Measurements from ENCODE around the gene IFIT1B.
"Not testable (repeated sequence)": the region's sequence is repeated elsewhere in the genome, so short reads cannot be mapped to it uniquely, and the experiment has no call there.

IFIT1B gene

DNA sequence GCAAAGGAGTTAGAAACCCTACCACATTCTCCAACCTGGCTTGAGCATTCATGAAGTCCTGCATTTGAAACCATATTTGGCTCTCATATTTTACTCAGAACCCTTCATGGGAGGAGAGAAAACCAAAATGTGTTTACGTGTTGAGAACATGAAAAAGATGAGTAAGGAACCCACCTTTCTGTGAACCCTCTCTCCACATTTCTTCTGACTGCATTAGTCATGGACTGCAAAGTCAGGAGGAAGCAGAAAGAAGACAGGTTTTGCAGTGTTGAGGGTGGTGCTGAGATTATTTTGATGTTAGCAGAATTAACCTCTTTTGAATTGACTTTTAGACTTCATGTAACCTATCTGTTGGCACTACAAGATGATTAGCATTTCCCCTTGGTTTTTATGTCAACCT, 4.9 kb downstream of the IFIT1B start:
- TF ChIP-seq POLR2A (IDR thresholded peaks at IDR 0.05; ENCODE audit: low read depth, low read length) = no peak
- DNase-seq (ENCODE audit: insufficient read length, low spot score) = no peak
- no peak for FAIRE-seq

DNA sequence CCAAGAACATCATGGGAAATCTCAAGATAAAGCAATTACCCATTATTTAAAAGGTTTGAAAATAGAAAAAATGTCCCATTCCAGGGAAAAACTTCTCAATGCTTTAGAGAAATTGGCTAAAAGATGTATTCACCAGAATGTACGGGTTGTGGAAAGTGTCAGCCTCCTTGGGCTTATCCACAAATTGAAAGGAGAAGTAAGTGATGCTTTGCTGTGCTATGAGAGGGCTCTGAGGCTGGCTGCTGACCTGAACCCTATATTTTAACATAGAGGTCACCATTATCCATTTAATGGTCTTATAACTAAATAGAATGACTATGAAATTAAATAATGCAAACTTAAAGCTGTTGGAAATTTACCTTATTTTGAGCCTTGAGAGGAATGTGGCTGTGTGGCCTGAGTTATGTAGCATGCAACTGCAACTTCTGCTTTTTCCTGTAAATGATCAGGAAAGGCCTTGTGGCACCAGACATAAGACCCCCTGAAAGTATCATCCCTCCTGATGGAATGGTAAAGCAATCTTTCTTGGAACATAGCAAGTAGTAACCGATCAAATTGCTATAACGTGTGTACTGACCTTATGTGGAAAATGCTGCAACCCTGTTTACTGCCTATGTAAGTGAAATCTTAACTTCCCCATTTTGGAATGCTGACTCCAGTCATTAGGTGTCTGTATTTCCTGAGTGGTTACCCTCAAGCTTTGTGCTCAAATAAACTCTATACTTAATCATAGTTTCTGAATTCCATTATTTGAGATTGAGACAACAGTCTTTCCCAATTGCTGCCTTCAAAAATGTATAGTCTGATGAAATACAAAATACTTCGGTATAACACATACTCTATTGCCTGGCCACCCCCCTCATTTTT, 6.9 kb downstream of the IFIT1B start:
- no peak for TF ChIP-seq POLR2A (IDR thresholded peaks at IDR 0.05; ENCODE audit: low read depth, low read length)
- DNase-seq (ENCODE audit: insufficient read length, low spot score) (no peak), FAIRE-seq (no peak)

DNA sequence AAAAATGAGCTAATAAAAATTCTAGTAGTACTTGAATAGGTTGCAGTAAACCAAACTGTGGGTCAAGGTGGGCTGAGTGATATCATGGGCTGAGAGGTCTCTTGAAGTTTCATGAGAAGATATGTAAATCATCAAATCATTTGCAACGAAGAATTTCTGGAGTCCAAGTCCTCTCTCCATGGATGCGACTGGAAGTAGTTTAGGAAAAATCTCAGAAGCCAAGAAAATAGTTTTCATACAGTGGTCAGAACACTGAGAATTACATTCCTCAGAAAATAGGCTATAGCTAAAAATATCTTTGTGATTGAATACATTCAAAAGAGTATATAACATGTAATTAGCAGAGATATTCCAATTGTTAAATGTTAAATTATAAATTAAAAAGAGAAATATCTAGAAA, 10.9 kb downstream of the IFIT1B start:
- no peak for TF ChIP-seq POLR2A (IDR thresholded peaks at IDR 0.05; ENCODE audit: low read depth, low read length)
- DNase-seq (ENCODE audit: insufficient read length, low spot score) = no peak
- no peak for FAIRE-seq

DNA sequence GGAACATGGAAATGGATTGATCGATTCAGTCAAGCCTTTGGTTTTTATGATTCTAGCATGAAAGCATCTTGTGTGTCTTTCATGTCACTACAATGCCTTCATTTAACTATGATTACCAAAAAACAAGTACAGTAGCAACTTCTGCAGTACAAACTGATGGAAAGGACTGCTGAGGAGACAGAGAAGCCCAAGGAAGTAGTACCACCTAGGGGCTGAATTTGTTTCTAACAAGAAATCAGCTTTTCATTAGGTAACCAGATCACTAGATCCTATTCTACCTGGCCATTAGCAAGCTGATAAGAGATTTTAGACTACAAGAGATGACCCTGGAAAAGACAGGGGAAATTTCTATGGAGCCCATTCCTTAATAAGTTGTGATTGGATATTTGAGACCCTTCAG, 11.4 kb downstream of the IFIT1B start:
- DNase-seq (ENCODE audit: insufficient read length, low spot score) (no peak), FAIRE-seq (peak; percentile 95)
- no peak for TF ChIP-seq POLR2A (IDR thresholded peaks at IDR 0.05; ENCODE audit: low read depth, low read length)

DNA sequence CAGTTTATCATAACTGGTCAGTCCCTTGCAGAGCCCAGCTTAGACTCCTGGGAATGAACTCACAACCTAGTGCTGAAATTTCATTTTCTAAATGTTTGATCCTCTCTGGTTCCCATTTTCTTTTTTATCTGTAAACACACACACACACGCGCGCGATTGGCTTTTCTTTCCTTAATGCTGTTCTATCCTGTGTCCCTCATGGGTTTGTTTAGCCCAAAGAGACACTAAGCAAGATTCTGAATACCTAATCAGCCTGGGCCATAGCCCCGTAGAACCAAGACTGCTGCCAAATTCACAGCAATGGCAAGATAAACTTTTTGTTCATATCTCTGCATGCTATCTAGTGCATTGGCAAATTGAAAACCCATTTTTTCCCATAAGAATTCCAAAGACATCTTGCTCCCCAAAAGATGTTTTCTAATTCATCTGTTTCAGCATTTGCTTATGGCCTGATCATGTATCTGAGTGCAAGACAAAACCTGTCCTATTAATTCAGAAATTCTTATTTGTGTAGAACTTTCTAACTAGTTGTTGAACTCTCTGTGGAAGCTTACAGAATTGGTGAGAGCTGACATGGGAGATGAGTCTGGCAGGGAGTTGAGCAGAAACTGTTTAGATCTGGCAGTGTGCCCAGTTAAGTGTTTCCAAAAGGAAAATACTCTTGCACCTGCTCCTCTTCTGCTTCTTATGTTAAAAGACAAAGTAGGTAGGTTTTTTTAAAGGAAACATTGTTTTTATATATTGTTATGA, 12.8 kb downstream of the IFIT1B start:
- FAIRE-seq (peak; percentile 58), DNase-seq (ENCODE audit: insufficient read length, low spot score) (no peak)
- TF ChIP-seq POLR2A (IDR thresholded peaks at IDR 0.05; ENCODE audit: low read depth, low read length) = no peak

DNA sequence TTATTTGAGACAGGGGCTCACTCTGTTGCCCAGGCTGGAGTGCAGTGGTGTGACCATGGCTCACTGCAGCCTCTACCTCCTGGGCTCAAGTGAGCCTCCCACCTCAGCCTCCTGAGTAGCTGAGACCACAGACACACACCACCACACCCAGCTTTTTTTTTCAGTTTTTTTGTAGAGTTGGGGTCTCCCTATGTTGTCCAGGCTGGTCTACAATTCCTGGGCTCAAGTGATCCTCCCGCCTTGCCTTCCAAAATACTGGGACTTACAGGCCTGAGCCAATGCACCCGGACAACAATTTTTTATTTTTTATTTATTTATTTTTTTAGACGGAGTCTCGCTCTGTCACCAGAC, 13.3 kb downstream of the IFIT1B start:
- not testable (repeated sequence) for DNase-seq (ENCODE audit: insufficient read length, low spot score)

DNA sequence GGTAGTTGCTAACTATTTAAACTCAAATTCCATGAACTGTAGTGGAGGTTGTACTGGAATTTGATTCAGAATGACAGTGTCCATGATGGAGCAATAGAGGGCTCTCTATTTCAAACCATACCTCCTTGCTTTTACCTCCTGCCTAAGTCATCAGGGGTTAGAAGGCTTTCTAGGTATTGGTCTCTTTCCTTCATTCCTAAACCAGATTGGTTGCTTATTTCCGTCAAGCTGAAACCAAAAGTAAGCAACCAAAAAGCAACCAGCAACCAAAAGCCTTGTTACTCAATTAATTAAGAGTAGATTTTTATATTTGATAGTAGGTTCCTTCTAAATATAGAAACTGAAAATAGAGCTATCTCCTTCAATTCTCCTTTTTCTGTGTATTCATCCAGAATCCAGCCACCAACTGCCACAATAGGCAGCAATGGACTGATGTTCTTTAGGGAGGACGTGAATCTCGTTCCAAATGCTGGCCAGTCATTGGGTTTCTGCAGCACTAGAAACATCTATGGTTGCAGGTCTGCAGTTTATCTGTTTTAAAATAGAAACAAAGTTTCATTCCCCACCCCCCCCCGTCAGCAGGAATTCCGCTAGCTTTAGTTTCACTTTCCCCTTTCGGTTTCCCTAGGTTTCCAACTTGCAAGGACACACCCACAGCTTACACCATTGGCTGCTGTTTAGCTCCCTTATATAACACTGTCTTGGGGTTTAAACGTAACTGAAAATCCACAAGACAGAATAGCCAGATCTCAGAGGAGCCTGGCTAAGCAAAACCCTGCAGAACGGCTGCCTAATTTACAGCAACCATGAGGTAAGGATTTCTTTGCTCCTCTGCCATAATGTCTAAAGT, 14.3 kb downstream of the IFIT1B start, which contains the start of gene IFIT1:
TSS of gene IFIT1 (plus strand) at position 717 of the 850 bp plus-strand sequence. CDS start at position 807, 90 bp downstream.
- TF ChIP-seq POLR2A (IDR thresholded peaks at IDR 0.05; ENCODE audit: low read depth, low read length) = no peak
- peak; percentile 99 for FAIRE-seq
- peak; percentile 64 for DNase-seq (ENCODE audit: insufficient read length, low spot score)

More for the DNA sequence above, 13.3 kb downstream of the IFIT1B start:
- not testable (repeated sequence) for FAIRE-seq

DNA sequence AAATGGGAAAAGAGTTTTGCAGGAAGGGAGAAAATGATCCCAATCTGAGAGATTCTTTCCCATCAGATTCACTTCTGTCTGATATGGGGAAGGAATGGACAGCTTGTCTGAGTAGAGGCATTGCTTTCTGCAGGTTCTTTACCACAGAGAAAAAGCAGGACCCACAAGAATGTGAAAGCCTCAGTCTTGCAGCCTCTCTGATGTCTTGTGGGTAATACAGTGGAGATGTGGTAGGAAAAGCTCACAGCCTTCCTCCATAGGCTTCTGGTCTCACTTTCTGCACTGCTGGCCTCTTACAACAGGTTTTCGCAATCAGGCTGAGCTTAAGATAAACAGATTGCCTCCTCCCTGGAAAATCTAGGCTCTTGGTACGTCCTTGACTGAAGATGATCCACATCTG, 15.1 kb downstream of the IFIT1B start:
- peak; percentile 16 for DNase-seq (ENCODE audit: insufficient read length, low spot score)
- no peak for TF ChIP-seq POLR2A (IDR thresholded peaks at IDR 0.05; ENCODE audit: low read depth, low read length)

DNA sequence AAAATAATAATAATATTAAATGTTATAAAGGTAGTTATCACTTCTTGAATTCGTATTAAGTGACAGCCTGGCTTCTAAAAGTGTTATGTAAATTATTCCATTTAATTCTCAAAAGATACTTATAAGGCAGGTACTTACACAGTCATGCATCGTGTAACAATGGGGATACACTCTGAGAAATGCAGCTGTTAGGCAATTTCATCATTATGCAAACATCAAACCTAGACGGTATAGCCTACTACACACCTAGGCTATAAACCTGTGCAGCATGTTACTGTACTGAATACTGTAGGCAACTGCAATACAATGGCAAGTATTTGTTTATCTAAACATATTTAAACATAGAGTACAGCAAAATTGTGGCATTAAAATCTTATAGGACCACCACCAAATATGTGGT, 16.0 kb downstream of the IFIT1B start:
- no peak for TF ChIP-seq POLR2A (IDR thresholded peaks at IDR 0.05; ENCODE audit: low read depth, low read length)
- peak; percentile 6 for FAIRE-seq
- DNase-seq (ENCODE audit: insufficient read length, low spot score) = no peak

More for the DNA sequence above, 15.1 kb downstream of the IFIT1B start:
- FAIRE-seq = no peak

DNA sequence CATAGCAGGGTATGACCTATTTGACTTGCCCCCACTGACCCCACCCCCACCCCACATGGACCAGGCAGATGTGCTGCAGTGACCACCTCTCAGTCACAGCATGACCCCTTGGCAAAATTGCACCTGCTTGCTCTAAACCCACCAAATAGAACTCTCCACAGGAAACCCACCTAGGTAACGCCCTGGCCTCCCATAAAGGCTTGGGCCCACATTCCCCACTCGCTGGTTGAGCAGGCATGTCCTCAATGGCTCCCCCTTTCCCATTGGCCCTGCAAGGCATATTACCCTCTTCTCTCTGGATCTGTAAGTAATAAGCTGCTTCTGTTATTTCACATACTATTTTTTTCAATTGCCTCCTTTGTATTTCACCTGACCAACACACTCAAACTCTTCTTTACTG, 17.3 kb downstream of the IFIT1B start:
- DNase-seq (ENCODE audit: insufficient read length, low spot score) (no peak), FAIRE-seq (no peak)
- TF ChIP-seq POLR2A (IDR thresholded peaks at IDR 0.05; ENCODE audit: low read depth, low read length) = no peak

DNA sequence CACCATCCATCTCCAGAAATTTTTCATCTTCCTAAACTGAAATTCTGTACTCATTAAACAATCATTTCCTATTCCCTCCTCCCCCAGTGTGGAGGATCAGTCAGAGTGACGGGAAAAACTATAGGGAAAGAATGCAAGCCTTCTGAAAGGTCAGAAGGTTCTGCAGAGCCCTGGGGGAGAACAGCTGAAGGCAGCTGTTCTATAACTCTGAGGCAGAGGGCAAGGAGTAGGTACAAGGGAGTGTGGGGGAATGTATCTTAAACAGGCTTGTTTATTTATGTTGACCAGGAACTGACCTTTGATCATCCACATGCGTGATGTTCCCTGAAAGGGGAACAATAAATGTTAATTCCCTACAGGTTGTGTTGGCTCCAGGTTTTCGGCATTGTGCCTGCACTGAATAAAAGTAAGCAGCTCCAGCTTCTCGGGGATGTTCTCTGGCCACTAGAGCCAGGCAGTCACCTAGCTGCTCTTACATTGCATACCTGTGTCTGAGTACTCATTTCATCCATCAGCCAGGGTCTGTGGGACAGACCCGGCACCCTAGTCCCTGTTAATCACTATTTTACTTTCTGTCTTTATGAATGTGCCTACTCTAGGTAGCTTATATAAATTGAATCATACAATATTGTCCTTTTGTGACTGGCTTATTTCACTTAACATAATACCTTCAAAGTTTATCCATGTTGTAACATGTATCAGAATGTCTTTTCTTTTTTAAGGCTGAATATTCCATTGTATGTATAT, 20.3 kb downstream of the IFIT1B start:
- no peak for TF ChIP-seq POLR2A (IDR thresholded peaks at IDR 0.05; ENCODE audit: low read depth, low read length)
- FAIRE-seq (peak; percentile 58), DNase-seq (ENCODE audit: insufficient read length, low spot score) (no peak)

DNA sequence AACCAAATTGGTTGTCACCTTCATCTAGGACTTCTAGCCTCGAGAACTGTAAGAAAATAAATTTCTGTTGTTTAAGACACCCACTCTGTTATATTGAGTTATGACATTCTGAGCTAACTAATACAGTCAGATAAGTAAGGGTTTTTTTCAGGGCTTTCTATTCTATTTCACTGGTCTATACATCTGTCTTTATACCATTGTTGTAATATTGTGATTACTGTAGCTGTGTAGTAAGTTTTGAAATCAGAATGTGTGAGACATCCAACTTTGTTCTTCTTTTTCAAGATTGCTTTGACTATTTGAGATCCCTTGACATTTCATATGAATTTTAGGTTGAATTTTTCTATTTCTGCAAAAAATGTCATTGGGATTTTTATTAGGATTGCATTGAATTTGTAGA, 22.1 kb downstream of the IFIT1B start:
- TF ChIP-seq POLR2A (IDR thresholded peaks at IDR 0.05; ENCODE audit: low read depth, low read length) = no peak

DNA sequence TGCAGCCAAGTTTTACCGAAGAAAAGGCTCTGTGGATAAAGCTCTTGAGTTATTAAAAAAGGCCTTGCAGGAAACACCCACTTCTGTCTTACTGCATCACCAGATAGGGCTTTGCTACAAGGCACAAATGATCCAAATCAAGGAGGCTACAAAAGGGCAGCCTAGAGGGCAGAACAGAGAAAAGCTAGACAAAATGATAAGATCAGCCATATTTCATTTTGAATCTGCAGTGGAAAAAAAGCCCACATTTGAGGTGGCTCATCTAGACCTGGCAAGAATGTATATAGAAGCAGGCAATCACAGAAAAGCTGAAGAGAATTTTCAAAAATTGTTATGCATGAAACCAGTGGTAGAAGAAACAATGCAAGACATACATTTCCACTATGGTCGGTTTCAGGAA, 25.2 kb downstream of the IFIT1B start:
- DNase-seq (ENCODE audit: insufficient read length, low spot score) (no peak), FAIRE-seq (no peak)
- TF ChIP-seq POLR2A (IDR thresholded peaks at IDR 0.05; ENCODE audit: low read depth, low read length) = no peak

More for the DNA sequence above, 22.1 kb downstream of the IFIT1B start:
- FAIRE-seq = peak; percentile 67
- DNase-seq (ENCODE audit: insufficient read length, low spot score) = no peak

Measured in H54 (cell line).